Stimulated activated CD8-positive, alpha-beta memory T cell treated with anti-CD3 and anti-CD28 coated beads, Interleukin-15, amount 100 ng/mL, for 48 hours (primary cell): ENCODE measurements around the gene OR2Z1.
"Not testable (repeated sequence)": the region's sequence is repeated elsewhere in the genome, so short reads cannot be mapped to it uniquely, and the experiment has no call there.

ENCODE experiments used
- DNase-seq, 2 donors: peaks; one replicate each; pipeline ENCODE4 v3.0.0-alpha.2; 2020; ENCODE audit warnings: low read depth in 2 of 2

The OR2Z1 gene

DNA sequence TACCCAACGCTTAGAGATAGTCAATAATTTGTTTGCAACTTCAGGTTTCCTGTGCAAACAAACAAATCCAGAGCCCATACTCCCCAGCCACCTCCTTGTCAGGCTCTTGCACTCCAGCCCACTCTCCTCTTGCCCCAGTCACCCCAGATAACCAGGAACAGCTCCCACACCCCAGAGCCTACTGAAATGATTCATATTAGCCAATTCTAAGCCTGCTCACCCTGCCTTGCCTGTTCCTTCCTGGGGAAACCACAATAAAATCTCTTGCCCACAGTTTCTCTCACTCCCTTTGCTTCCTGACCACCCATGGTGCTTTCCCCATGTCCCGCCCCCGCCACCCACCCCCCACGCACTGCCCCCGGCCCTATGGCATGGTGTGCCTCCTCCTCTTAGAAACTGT lies 19.1 kb upstream of the OR2Z1 start:
- peak; percentile 20 for DNase-seq

DNA sequence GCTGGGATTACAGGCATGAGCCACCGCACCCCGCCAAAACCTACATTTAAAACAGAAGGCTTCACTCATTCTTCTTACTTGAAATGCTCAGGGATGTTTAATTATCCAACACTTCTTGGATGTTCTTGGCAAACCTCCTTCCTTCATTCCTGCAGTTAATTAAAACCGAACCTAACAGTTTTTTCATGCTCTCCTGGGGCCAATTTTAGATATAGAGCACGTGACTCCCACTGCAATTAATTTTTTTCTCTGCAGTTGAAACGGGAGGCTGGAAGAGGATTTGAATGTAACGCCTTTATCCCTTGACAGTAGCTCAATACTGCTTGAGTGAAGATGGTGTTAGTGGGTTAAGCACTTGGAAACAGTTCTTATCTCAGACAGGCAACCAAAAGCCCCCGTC lies 18.2 kb upstream of the OR2Z1 start:
- DNase-seq = no peak

DNA sequence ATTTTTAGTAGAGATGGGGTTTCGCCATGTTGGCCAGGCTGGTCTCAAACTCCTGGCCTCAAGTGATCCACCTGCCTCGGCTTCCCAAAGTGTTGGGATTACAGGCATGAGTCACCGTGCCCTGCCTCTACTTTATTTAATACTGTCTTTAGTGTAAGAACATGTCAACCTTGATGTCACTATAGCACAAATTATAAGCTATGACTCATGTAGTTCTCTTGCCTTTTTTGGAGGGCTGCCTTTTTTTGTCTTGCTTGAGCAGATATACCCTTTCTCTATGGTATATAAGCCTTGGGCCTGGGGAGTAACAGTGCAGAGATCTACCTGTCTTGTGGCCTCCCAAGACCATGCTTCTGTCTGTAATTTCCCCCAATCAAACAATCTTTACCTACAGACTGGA lies 16.1 kb upstream of the OR2Z1 start:
- DNase-seq = not testable (repeated sequence)

DNA sequence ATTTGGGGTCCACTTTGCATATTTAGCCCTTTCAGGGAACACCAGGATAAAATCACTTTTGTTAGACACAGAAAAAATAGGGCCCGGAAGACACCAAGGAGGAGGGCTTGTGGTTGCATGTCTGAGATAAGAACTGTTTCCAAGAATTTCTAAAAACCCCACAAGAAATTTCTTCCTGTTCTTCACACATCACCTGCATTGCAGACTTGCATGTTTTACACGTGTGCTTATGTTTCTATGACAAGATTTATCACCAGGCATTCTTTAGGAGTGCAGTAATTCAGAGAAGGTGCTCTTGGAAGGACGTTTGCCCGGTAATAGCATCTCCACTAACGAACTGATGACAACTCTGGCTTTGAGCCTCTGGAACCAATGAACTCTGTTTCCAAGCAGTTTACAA lies 15.7 kb upstream of the OR2Z1 start:
- no peak for DNase-seq

DNA sequence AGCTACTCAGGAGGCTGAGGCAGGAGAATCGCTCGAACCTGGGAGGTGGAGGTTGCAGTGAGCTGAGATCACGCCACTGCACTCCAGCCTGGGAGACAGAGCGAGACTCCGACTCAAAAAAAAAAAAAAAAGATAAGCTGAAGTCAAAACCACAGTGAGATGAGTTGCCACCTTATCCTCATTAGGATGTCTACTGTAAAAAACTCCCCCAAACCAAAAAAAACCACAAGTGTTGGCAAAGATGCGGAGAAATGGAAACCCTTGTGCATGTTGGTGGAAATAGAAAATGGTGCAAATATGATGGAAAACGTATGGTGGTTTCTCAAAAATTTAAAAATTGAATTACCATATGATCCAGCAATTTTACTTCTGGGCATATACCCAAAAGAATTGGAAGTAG lies 11.1 kb upstream of the OR2Z1 start:
- DNase-seq = not testable (repeated sequence)

DNA sequence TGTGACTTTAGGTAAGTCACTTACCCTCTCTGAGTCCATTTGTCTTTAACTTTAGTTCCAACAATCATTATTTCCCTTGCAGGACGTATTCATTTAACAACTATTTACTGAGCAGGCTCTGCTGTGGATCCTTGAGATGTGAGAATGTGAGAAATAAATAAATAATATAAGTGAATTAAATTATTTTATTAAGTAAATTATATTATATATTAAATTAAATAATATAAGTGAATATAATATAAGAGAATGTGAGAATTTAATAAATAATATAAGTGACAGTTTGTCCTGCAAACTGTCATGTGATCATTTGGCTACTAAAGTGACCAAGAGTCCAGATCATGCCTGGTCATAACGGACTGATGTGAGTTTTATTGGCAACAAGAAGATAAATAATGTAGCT lies 598 bp downstream of the OR2Z1 start:
- DNase-seq = no peak

DNA sequence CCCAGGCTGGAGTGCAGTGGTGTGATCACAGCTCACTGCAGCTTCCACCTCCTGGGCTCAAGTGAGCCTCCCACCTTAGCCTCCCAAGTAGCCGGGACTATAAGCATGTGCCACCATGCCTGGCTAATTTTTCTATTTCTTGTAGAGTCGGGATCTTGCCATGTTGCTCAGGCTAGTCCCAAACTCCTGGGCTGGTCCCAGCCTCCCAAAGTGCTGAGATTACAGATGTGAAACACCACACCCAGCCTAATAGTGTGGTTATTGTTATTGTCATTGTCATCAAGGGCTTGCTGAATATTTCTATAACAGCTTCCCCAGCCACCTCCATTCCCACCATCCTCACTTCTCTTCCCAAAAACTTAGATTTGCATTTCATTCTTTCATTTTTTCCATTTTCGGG lies 2.8 kb downstream of the OR2Z1 start:
- no peak for DNase-seq

DNA sequence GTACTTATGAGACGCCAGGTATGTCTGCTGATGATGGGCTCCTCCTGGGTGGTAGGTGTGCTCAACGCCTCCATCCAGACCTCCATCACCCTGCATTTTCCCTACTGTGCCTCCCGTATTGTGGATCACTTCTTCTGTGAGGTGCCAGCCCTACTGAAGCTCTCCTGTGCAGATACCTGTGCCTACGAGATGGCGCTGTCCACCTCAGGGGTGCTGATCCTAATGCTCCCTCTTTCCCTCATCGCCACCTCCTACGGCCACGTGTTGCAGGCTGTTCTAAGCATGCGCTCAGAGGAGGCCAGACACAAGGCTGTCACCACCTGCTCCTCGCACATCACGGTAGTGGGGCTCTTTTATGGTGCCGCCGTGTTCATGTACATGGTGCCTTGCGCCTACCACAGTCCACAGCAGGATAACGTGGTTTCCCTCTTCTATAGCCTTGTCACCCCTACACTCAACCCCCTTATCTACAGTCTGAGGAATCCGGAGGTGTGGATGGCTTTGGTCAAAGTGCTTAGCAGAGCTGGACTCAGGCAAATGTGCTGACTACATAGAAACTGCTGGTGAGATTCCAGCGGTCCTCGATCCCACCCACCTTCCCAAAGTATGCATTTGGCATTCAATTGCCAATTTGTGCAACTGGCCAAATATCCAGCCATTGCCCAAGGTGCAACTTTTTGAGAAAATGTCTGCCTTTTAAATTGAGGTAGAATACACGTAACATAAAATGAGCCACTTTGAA lies 10.2 kb downstream of the OR2Z1 start:
- DNase-seq = no peak

DNA sequence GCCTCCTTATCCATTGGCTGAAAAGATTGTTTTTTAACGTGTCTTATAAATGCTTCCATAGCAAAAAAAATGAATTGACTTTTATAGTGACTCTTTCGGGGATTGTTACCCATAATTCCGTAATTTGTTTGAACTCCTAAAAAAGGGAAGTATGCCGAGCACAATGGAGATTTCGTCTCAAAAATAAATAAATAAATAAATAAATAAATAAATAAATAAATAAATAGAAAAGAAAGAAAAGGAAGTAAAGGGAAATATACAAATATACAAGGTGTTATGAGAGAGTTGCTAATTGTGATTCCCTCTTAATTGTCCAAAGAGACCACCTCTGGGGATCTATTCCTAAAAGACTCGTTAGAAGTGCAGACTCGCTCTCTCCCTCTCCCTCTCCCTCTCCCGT lies 16.9 kb downstream of the OR2Z1 start:
- DNase-seq = no peak

DNA sequence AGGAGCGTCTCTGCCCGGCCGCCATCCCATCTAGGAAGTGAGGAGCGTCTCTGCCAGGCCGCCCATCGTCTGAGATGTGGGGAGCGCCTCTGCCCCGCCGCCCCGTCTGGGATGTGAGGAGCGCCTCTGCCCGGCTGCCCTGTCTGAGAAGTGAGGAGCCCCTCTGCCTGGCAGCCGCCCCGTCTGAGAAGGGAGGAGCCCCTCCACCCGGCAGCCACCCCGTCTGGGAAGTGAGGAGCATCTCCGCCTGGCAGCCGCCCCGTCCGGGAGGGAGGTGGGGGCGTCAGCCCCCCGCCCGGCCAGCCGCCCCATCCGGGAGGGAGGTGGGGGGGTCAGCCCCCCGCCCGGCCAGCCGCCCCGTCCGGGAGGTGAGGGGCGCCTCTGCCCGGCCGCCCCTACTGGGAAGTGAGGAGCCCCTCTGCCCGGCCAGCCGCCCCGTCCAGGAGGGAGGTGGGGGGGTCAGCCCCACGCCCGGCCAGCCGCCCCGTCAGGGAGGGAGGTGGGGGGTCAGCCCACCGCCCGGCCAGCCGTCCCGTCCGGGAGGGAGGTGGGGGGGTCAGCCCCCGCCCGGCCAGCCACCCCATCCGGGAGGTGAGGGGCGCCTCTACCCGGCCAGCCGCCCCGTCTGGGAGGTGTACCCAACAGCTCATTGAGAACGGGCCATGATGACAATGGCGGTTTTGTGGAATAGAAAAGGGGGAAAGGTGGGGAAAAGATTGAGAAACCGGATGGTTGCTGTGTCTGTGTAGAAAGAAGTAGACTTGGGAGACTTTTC lies 18.0 kb downstream of the OR2Z1 start:
- DNase-seq = not testable (repeated sequence)

DNA sequence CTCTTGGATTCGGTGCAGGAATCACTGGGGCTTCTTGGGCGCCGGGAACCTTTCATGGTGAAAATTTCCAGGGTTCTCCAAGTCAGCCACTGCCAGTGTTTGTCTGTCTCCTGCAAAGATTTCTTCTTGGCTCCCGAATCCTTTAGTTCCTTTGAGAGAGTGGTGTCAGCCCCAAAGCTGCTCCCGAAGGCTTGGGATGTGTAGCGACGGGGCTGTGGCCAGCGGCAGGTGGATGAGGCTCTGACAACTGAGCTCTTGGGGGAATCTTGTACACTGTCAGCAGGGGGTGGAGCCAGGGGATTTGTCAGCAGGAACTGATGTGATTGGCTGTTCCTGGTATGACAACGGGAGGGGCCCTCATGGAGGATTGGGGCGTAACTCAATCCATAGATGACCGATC lies 45.8 kb downstream of the OR2Z1 start:
- DNase-seq = not testable (repeated sequence)

DNA sequence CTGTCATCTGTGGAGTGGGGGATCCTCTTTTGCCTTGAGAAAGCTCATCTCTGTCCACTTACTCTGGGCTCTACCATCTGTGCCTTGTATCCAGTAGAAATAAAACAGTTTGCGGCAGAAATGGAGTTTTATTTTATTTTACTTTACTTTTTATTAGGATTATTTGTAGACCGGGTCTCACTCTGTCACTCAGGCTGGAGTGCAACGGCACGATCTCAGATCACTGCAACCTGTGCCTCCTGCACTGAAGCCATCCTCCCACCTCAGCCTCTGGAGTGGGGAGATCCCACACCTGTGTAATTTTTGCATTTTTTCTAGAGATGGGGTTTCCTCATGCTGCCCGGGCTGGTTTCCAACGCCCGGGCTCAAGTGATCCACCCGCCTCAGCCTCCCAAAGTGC lies 47.8 kb downstream of the OR2Z1 start:
- not testable (repeated sequence) for DNase-seq

DNA sequence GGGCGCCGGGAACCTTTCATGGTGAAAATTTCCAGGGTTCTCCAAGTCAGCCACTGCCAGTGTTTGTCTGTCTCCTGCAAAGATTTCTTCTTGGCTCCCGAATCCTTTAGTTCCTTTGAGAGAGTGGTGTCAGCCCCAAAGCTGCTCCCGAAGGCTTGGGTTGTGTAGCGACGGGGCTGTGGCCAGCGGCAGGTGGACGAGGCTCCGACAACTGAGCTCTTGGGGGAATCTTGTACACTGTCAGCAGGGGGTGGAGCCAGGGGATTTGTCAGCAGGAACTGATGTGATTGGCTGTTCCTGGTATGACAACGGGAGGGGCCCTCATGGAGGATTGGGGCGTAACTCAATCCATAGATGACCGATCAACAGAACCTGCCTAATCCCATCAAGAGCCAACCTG lies 52.2 kb downstream of the OR2Z1 start:
- not testable (repeated sequence) for DNase-seq
